D721Med (cell line): ENCODE measurements around the gene PRR20G.

Experiments
- DNase-seq: peaks from one replicate; pipeline ENCODE4 v3.0.0; 2011; ENCODE audit warnings: low spot score; ENCODE audit not compliant: insufficient read length
- FAIRE-seq: peaks from 2 replicates; lab custom pipeline; 2011; peaks lifted over from hg19 to GRCh38; lab: Jason Lieb, UNC
- CTCF ChIP-seq: IDR thresholded peaks from 2 replicates; pipeline ENCODE4 v1.5.1; 2012; ENCODE audit warnings: mild to moderate bottlenecking, control low read depth; ENCODE audit not compliant: insufficient read depth; ENCODE audit errors: missing control alignments

PRR20G gene

GRCh38 chr3:127275287-127275781 lies 12.5 kb downstream of the PRR20G start:
- FAIRE-seq (no peak), DNase-seq (no peak)
- TF ChIP-seq CTCF = no peak

- no peak for TF ChIP-seq CTCF
- DNase-seq = no peak
- no peak for FAIRE-seq
Observed at GRCh38 chr3:127274200-127274760, 13.6 kb downstream of the PRR20G start.

- TF ChIP-seq CTCF = no peak
- FAIRE-seq (no peak), DNase-seq (no peak)
Observed at GRCh38 chr3:127273206-127273605, 14.6 kb downstream of the PRR20G start.

- TF ChIP-seq CTCF = no peak
- DNase-seq (no peak), FAIRE-seq (no peak)
Observed at GRCh38 chr3:127266186-127266585, 21.7 kb downstream of the PRR20G start.

- DNase-seq = no peak
- no peak for TF ChIP-seq CTCF
- FAIRE-seq = no peak
Observed at GRCh38 chr3:127265581-127265981, 22.3 kb downstream of the PRR20G start.

GRCh38 chr3:127264794-127265514 lies 22.9 kb downstream of the PRR20G start:
- no peak for FAIRE-seq
- no peak for TF ChIP-seq CTCF
- DNase-seq = no peak

- TF ChIP-seq CTCF = no peak
- FAIRE-seq = no peak
Observed at GRCh38 chr3:127264292-127264691, 23.6 kb downstream of the PRR20G start.

More at GRCh38 chr3:127264292-127264691, 23.6 kb downstream of the PRR20G start:
- no peak for DNase-seq
